ENCODE data around the gene LTBR. TPM values are rescaled to one million over a fixed set of nuclear protein-coding genes. Genes with fewer than 3 reads are reported as not detected.

Gene LTBR
- total RNA-seq, 2 experiments from 2014 or later, result 0.38 to 0.67 TPM

DNA sequence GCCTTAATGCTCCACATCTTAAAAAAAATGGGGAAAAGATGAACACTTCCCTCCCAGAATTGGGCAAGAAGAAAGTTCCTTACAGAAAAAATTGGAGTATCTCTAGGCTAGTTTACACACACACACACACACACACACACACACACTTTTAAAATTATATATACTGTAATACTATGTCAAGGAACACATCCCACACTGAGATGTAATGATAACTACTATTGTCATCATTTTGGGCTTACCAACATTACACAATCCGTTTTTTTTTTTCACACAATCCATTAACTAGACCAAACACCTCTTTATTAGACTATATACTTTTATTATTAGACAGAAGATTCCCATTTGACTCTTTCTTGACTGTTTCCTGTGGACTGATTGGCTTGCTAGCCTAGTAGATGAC is 2.5 kb downstream of the LTBR start:
- Histone ChIP-seq H3K9me3 (ENCODE audit: control insufficient read depth in 1 of 2, insufficient read depth in 1 of 2, low read length in 2 of 2) (peaks cover 0 to 6% of the 10 kb centered on the region in 2 experiments), H3K4me1 (ENCODE audit: insufficient read depth, low read length) (peaks cover 14% of the 10 kb centered on the region), H3K27me3 (ENCODE audit: control insufficient read depth in 1 of 2, insufficient read depth in 2 of 2, low read length in 2 of 2) (peaks cover 12 to 15% of the 10 kb centered on the region in 2 experiments), H3K4me3 (ENCODE audit: low read length) (no peak overlapping the region), H3K27ac (ENCODE audit: low read depth in 1 of 2, low read length in 2 of 2) (no peak overlapping the region), H3K36me3 (ENCODE audit: insufficient read depth, low read length) (no peaks in the 10 kb centered on the region)
- POLR2A ChIA-PET, result no interaction called here
- Mint-ChIP-seq H3K4me3 (no peak overlapping the region), H3K27me3 (peaks cover 24% of the 10 kb centered on the region), H3K36me3 (ENCODE audit: low read depth) (no peaks in the 10 kb centered on the region), H3K4me1 (ENCODE audit: low read depth) (peaks cover 4% of the 10 kb centered on the region), H3K9me3 (no peaks in the 10 kb centered on the region), H3K27ac (no peak overlapping the region)
- intact Hi-C loops (cut with DNase I, micrococcal nuclease), result no loop called here
- ATAC-seq (ENCODE audit: poor library complexity) (no peak), DNase-seq (no peak)
- TF ChIP-seq, protein P1, sequence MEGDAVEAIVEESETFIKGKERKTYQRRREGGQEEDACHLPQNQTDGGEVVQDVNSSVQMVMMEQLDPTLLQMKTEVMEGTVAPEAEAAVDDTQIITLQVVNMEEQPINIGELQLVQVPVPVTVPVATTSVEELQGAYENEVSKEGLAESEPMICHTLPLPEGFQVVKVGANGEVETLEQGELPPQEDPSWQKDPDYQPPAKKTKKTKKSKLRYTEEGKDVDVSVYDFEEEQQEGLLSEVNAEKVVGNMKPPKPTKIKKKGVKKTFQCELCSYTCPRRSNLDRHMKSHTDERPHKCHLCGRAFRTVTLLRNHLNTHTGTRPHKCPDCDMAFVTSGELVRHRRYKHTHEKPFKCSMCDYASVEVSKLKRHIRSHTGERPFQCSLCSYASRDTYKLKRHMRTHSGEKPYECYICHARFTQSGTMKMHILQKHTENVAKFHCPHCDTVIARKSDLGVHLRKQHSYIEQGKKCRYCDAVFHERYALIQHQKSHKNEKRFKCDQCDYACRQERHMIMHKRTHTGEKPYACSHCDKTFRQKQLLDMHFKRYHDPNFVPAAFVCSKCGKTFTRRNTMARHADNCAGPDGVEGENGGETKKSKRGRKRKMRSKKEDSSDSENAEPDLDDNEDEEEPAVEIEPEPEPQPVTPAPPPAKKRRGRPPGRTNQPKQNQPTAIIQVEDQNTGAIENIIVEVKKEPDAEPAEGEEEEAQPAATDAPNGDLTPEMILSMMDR (IDR thresholded peaks at IDR 0.05), result no peak
- CTCF ChIA-PET, result no interaction called here

DNA sequence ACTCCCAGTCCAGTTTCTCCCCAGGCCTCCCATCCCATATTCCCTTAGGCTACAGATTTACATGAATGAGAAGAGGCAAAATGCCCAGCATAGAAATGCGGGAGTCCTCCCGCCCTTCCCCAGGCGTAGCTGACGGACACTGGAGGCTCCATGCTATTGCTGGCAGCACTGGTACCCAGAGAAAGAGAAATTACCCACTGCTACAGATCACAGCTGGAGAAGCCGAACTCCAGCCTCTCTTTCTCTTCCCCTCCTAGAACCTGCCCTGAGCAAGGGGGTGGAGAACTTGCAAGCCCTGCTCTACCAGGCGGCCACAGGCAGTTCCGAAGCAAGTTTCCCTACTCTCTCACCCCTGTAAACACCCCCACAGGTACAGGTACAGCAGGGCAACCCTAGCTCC is 3.6 kb downstream of the LTBR start:
- TF ChIP-seq, protein P1 (IDR thresholded peaks at IDR 0.05), result no peak
- POLR2A ChIA-PET, result interaction anchor here (0.7 kb wide), 1 partner anchor 121 kb away, joined by 3 read pairs; no protein-coding TSS in a partner anchor
- ATAC-seq (ENCODE audit: poor library complexity) (no peak), DNase-seq (no peak)
- CTCF ChIA-PET, result no interaction called here
- Histone ChIP-seq H3K4me1 (ENCODE audit: insufficient read depth, low read length) (peaks cover 14% of the 10 kb centered on the region), H3K36me3 (ENCODE audit: insufficient read depth, low read length) (no peaks in the 10 kb centered on the region), H3K27ac (ENCODE audit: low read depth in 1 of 2, low read length in 2 of 2) (no peak overlapping the region), H3K9me3 (ENCODE audit: control insufficient read depth in 1 of 2, insufficient read depth in 1 of 2, low read length in 2 of 2) (peaks cover 0 to 6% of the 10 kb centered on the region in 2 experiments), H3K27me3 (ENCODE audit: control insufficient read depth in 1 of 2, insufficient read depth in 2 of 2, low read length in 2 of 2) (peaks cover 12% of the 10 kb centered on the region in 2 experiments), H3K4me3 (ENCODE audit: low read length) (no peak overlapping the region)
- peaks cover 4% of the 10 kb centered on the region for H3K4me1 Mint-ChIP-seq (ENCODE audit: low read depth)
- intact Hi-C loops (cut with DNase I, micrococcal nuclease), result no loop called here
- H3K27ac Mint-ChIP-seq, result no peak overlapping the region
- H3K27me3 Mint-ChIP-seq, result peaks cover 15% of the 10 kb centered on the region
- H3K4me3 Mint-ChIP-seq, result no peak overlapping the region
- H3K36me3 Mint-ChIP-seq (ENCODE audit: low read depth), result no peaks in the 10 kb centered on the region
- H3K9me3 Mint-ChIP-seq, result no peaks in the 10 kb centered on the region

DNA sequence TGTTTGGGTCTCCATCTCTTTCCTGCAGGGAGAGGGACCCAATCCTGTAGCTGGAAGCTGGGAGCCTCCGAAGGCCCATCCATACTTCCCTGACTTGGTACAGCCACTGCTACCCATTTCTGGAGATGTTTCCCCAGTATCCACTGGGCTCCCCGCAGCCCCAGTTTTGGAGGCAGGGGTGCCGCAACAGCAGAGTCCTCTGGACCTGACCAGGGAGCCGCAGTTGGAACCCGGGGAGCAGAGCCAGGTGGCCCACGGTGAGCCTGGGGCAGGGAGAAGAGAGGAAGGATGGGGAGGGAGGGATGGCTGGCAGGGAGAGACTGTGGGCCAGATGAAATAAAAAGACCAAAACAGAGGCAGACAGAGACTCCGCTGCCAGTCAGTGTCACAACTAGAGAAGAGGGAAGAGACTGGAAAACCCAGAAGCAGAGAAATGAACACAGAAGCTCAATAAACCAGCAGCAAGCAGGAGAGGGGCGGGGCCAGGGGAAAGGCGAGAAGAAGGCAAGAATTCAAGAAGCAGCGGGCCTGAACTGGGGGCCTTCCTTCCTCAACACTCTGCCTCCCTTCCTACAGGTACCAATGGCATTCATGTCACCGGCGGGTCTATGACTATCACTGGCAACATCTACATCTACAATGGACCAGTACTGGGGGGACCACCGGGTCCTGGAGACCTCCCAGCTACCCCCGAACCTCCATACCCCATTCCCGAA is 6.3 kb downstream of the LTBR start:
- H3K9me3 ChIP-seq (ENCODE audit: control insufficient read depth in 1 of 2, insufficient read depth in 1 of 2, low read length in 2 of 2), result no peaks in the 10 kb centered on the region
- ATAC-seq (ENCODE audit: poor library complexity), result no peak
- Mint-ChIP-seq H3K4me3 (no peak overlapping the region), H3K9me3 (no peaks in the 10 kb centered on the region), H3K27me3 (peaks cover 5% of the 10 kb centered on the region), H3K27ac (no peak overlapping the region), H3K36me3 (ENCODE audit: low read depth) (no peaks in the 10 kb centered on the region), H3K4me1 (ENCODE audit: low read depth) (no peaks in the 10 kb centered on the region)
- TF ChIP-seq, protein P1 (IDR thresholded peaks at IDR 0.05), result no peak
- DNase-seq, result no peak
- no peaks in the 10 kb centered on the region for H3K36me3 ChIP-seq (ENCODE audit: insufficient read depth, low read length)
- ChIA-PET POLR2A (no interaction called here), CTCF (no interaction called here)
- no peak overlapping the region for H3K27ac ChIP-seq (ENCODE audit: low read depth in 1 of 2, low read length in 2 of 2)
- H3K4me1 ChIP-seq (ENCODE audit: insufficient read depth, low read length), result no peaks in the 10 kb centered on the region
- no peak overlapping the region for H3K4me3 ChIP-seq (ENCODE audit: low read length)
- intact Hi-C loops (cut with DNase I, micrococcal nuclease), result no loop called here
- H3K27me3 ChIP-seq (ENCODE audit: control insufficient read depth in 1 of 2, insufficient read depth in 2 of 2, low read length in 2 of 2), result no peaks in the 10 kb centered on the region

All from CD4-positive, alpha-beta T cell (primary cell).